ENCODE data around the gene COL16A1. TPM values are rescaled to one million over a fixed set of nuclear protein-coding genes. Genes with fewer than 3 reads are reported as not detected.
A peak's percentile ranks its signal among the peaks of the same experiment; 100 is the strongest.

The COL16A1 gene
- total RNA-seq, 4 donors from 2014 or later, result 4.3 to 11.4 (median 5.3) TPM

GRCh38 chr1:31633117-31633516, 70.7 kb downstream of the COL16A1 start:
- Histone ChIP-seq H3K9me3 (no peaks in the 10 kb centered on the region), H3K36me3 (peaks cover 0 to 44% of the 10 kb centered on the region in 2 donors), H3K4me1 (peaks cover 63 to 76% of the 10 kb centered on the region in 2 donors), H3K4me3 (no peak overlapping the region), H3K27me3 (no peaks in the 10 kb centered on the region), H3K27ac (peak overlapping the region; percentile 68 to 99 (median 88))
- peak; percentile 22 to 66 (median 46) for TF ChIP-seq CTCF (IDR thresholded peaks at IDR 0.05 in 4 of 5, conservative IDR thresholded peaks at IDR 0.05 in 1 of 5)
- no peak for TF ChIP-seq POLR2A (IDR thresholded peaks at IDR 0.05)
- DNase-seq (peak in 1 of 2 donors; percentile 64), ATAC-seq (peak in 1 of 2 donors; percentile 17)
- intact Hi-C loops (cut with DNase I; ENCODE audit: low total_unique reads) (no loop called here), in situ Hi-C loops (cut with MboI; ENCODE audit: low sequenced_read_pairs in 4 of 4) (no loop called here)

DNA sequence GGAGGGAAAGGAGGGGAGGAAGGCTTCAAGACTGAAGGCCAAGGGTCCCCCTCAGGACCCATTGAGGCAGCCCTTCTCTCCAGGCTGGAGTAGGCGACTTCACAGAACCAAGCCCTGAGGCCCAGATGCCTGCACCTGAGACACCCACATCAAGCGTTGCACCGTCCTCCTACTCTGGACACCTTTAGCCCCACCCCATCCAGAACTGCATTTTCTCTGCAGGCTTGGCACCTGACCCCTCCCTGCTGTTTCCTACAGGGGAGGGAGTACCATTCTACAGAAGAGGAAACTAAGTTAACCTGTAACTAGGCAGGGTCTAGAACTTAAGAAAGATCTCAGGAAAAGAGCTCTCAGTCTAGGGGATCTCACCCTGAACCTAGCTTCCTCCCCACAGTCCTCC, 71.2 kb downstream of the COL16A1 start:
- Histone ChIP-seq H3K4me3 (no peak overlapping the region), H3K27ac (peak overlapping the region; percentile 68 to 99 (median 88)), H3K4me1 (peaks cover 62 to 75% of the 10 kb centered on the region in 2 donors), H3K27me3 (no peaks in the 10 kb centered on the region), H3K36me3 (peaks cover 0 to 44% of the 10 kb centered on the region in 2 donors), H3K9me3 (no peaks in the 10 kb centered on the region)
- no peak for ATAC-seq
- TF ChIP-seq CTCF (IDR thresholded peaks at IDR 0.05 in 4 of 5, conservative IDR thresholded peaks at IDR 0.05 in 1 of 5), result no peak
- no peak for TF ChIP-seq POLR2A (IDR thresholded peaks at IDR 0.05)
- intact Hi-C loops (cut with DNase I; ENCODE audit: low total_unique reads), result no loop called here
- DNase-seq, result no peak
- in situ Hi-C loops (cut with MboI; ENCODE audit: low sequenced_read_pairs in 4 of 4), result no loop called here

GRCh38 chr1:31628931-31629556, 74.8 kb downstream of the COL16A1 start:
- intact Hi-C loops (cut with DNase I; ENCODE audit: low total_unique reads) (no loop called here), in situ Hi-C loops (cut with MboI; ENCODE audit: low sequenced_read_pairs in 4 of 4) (no loop called here)
- H3K27ac ChIP-seq, result peak overlapping the region; percentile 89 to 99 (median 97)
- TF ChIP-seq POLR2A (IDR thresholded peaks at IDR 0.05), result no peak
- TF ChIP-seq CTCF (IDR thresholded peaks at IDR 0.05 in 4 of 5, conservative IDR thresholded peaks at IDR 0.05 in 1 of 5), result no peak
- DNase-seq (no peak), ATAC-seq (no peak)
- H3K27me3 ChIP-seq, result no peaks in the 10 kb centered on the region
- H3K4me3 ChIP-seq, result no peak overlapping the region
- no peaks in the 10 kb centered on the region for H3K9me3 ChIP-seq
- H3K4me1 ChIP-seq, result peaks cover 59 to 61% of the 10 kb centered on the region in 2 donors
- peaks cover 0 to 34% of the 10 kb centered on the region in 2 donors for H3K36me3 ChIP-seq

- H3K27ac ChIP-seq, result peak overlapping the region; percentile 89 to 99 (median 97)
- no peaks in the 10 kb centered on the region for H3K27me3 ChIP-seq
- in situ Hi-C loops (cut with MboI; ENCODE audit: low sequenced_read_pairs in 4 of 4) (no loop called here), intact Hi-C loops (cut with DNase I; ENCODE audit: low total_unique reads) (loop anchor here (1.0 to 2.0 kb wide), 4 partner anchors 11 to 1101 kb away; partner anchors contain the start of gene FABP3)
- H3K36me3 ChIP-seq, result peaks cover 0 to 34% of the 10 kb centered on the region in 2 donors
- H3K9me3 ChIP-seq, result no peaks in the 10 kb centered on the region
- peak; percentile 63 to 64 for ATAC-seq
- peak overlapping the region; percentile 8 to 27 (median 18) for H3K4me3 ChIP-seq
- DNase-seq, result peak; percentile 67 to 86
- peaks cover 53% of the 10 kb centered on the region in 2 donors for H3K4me1 ChIP-seq
- peak; percentile 45 to 51 for TF ChIP-seq POLR2A (IDR thresholded peaks at IDR 0.05)
- no peak for TF ChIP-seq CTCF (IDR thresholded peaks at IDR 0.05 in 4 of 5, conservative IDR thresholded peaks at IDR 0.05 in 1 of 5)
Observed at GRCh38 chr1:31627930-31628559, 75.8 kb downstream of the COL16A1 start.

Data from gastrocnemius medialis (tissue), 4 donors.